ENCODE measurements around the gene EPB42.
"Not testable (repeated sequence)": the region's sequence is repeated elsewhere in the genome, so short reads cannot be mapped to it uniquely, and the experiment has no call there.

Gene EPB42

DNA sequence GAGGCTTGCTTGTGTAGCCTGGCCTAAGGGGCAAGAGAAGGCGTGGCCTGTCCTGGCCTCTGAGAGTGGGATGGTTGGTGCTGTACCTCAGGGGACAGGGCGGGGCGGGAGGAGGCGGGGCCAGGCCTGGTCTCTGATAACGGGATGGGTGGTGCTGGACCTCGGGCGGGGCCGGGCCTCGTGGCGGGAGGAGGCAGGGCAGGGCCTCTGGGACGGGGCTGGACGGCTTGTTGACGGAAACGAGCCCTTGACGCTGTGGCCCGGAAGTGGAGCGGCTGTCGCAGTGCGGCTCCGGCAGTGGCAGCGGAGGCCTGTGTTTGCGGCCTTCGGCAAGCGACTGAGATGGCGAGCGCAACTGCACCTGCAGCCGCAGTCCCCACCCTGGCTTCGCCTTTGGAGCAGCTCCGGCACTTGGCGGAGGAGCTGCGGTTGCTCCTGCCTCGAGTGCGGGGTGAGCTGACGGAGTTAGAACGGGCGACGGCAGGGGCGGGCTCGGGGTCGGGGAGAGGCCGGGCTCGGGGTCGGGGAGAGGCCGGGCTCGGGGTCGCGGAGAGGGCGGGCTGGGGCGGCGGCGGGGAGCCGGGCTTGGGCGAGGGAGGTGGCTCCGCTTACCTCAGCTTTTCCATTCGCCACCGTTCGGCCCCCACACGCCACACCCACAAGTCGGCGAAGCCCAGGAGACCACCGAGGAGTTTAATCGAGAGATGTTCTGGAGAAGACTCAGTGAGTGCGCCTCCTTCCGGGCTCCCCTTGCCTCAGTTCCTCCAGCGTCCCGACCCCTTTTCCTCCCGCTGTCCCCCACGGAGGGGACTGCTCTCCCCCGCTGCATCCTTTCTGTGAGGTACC is 35.4 kb downstream of the EPB42 start, which contains the start of gene CCNDBP1:
TSS of gene CCNDBP1 (plus strand) at position 247 of the 846 bp plus-strand sequence. CDS start at position 343, 96 bp downstream.
- peak; percentile 63 for DNase-seq (ENCODE audit: low read depth)

DNA sequence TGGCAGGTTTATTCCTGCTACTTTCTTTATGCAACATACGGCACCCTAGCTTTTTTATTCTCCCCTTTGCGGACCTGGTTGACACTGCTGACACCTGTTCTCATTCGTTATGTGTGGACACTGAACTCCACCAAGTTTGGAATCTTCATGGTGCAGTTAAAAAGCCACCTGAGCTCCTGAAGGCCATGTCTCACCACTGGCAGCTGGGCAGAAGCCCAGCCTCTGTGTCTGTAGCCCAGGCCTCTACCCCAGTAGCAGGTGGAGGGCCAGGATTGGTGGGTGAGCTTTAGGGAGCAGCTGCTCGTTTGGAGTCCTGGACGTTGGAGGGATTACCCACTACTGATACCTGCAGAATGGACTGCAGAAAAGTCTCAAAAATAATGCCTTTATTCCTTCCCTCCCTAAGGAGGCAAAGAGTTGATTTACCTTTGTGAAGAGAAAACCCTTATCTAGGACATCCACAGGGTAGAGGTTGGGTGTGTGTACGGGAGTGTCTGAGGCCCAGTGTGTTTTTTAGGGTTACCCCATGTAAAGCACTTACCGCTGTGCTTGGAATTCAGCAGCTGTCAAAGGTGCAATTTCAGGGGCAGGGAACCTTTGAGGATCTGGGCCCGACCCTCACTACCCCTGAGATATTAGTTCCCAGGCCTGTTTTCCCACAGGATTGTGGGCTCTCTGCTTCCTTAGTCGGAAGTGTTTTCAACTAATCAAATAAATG is 36.3 kb downstream of the EPB42 start:
- no peak for DNase-seq (ENCODE audit: low read depth)

DNA sequence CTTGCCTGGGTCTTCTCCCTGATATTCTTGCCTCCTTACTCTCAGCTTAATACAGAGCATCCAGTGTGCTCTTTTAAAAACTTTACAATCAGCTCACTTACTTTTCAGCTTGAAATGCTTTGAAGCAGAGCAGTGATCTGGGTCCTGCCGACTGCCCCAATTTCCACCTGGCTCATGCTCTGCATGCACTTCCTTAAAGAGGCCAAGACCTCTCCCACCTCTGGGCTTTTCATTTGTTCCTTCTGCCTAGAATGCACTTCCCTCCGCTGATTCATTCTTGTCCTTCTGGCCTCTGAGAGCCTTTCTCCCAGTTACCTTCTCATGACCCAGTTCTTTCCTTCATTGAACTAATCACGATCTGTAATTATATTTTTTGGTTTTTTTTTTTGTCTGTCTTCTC is 37.5 kb downstream of the EPB42 start:
- DNase-seq (ENCODE audit: low read depth): no peak

DNA sequence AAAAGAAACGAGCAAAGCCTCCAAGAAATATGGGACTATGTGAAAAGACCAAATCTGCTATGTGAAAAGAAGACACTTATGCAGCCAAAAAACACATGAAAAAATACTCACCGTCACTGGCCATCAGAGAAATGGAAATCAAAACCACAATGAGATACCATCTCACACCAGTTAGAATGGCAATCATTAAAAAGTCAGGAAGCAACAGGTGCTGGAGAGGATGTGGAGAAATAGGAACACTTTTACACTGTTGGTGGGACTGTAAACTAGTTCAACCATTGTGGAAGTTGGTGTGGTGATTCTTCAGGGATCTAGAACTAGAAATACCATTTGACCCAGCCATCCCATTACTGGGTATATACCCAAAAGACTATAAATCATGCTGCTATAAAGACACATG is 43.7 kb downstream of the EPB42 start:
- not testable (repeated sequence) for DNase-seq (ENCODE audit: low read depth)

DNA sequence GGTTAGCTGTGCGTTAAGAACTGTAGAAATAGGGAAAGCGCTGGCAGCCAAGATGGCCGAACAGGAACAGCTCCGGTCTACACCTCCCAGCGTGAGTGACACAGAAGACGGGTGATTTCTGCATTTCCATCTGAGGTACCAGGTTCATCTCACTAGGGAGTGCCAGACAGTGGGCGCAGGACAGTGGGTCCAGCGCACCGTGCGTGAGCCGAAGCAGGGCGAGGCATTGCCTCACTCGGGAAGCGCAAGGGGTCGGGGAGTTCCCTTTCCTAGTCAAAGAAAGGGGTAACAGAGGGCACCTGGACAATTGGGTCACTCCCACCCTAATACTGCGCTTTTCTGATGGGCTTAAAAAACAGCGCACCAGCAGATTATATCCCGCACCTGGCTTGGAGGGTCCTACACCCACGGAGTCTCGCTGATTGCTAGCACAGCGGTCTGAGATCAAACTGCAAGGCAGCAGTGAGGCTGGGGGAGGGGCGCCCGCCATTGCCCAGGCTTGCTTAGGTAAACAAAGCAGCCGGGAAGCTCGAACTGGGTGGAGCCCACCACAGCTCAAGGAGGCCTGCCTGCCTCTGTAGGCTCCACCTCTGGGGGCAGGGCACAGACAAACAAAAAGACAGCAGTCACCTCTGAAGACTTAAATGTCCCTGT is 45.0 kb downstream of the EPB42 start:
- not testable (repeated sequence) for DNase-seq (ENCODE audit: low read depth)

DNA sequence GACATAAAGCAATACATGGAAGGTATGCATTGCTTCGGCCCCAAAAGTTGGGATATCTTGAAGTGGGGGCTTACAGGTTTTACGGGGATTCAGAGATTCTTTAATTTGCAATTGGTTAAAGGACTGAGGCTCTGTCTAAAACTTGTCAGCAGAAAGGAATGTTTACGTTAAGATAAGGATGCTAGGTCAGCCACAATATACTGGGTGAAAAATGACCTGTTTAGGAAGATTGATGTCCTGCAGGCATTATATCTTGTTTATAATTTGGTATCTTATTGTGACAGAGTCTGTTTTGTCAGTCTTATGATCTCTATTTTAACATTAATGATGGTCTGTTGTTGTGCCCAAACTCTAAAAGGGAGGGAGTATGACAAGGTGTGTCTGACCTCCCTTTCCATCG is 50.9 kb downstream of the EPB42 start:
- no peak for DNase-seq (ENCODE audit: low read depth)

DNA sequence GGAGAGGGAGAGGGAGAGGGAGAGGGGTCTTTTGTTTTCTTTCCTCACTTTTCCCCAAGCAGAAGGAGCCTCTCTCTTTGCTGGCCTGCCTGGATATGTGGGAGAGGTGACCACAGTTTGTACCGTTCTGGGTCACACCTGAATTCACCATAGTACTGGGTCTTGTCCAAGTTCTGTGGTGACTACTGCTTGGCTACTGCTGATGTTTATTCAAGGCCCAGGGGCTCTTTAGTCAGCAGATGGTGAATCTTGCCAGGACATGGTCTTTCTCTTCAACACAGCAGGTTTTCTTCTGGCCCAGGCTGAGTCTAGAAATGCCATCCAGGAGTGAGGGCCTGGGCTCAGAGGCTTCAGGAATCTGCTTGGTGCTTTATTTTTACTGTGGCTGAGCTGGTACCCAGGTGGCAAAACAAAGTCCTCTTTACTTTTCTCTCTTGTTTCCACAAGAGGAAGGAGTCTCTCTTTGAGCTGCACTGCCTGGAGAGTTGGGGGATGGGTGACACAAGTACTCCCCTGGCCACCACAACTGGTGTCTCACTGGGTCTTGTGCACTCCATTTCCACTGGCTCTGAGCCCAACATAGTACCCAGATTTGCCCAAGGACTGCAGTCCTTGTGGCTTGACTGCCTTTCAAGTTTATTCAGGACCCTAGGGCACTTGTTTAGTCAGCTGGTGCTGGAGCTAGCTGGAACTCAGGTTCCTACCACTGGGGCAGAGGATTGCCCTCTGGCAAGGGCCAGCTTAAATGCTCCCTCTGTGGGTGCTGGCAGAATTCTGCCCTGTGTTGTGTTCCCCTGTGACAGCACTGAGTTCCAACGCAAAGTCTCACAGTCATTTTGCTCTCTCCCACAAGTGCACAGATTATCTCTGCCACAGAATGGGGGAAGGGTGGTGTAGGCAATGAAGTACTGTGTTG is 52.4 kb downstream of the EPB42 start:
- no peak for DNase-seq (ENCODE audit: low read depth)

DNA sequence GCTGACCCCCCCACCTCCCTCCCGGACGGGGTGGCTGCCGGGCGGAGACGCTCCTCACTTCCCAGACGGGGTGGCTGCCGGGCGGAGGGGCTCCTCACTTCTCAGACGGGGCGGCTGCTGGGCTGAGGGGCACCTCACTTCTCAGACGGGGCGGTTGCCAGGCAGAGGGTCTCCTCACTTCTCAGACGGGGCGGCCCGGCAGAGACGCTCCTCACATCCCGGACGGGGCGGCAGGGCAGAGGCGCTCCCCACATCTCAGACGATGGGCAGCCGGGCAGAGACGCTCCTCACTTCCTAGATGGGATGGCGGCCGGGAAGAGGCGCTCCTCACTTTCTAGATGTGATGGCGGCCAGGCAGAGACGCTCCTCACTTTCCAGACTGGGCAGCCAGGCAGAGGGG is 53.6 kb downstream of the EPB42 start:
- DNase-seq (ENCODE audit: low read depth): not testable (repeated sequence)

DNA sequence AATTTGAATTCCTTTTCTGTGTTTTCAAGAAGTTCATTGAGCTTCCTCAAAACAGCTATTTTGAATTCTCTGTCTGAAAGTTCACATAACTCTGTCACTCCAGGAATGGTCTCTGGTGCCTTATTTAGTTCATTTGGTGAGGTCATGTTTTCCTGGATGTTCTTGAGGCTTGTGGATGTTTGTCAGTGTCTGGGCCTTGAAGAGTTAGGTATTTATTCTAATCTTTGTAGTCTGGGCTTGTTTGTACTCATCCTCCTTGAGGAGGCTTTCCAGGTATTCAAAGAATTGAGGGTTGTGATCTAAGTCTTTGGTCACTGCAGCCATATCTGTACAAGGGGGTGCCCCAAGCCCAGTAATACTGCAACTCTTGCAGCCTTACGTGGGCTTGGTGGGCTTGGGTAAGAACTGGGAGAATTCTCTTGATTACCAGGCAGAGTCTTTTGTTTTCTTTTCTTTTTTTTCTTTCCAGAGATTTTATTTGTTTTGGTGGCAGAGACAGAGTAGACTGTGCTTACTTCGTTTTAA is 55.0 kb downstream of the EPB42 start:
- no peak for DNase-seq (ENCODE audit: low read depth)

DNA sequence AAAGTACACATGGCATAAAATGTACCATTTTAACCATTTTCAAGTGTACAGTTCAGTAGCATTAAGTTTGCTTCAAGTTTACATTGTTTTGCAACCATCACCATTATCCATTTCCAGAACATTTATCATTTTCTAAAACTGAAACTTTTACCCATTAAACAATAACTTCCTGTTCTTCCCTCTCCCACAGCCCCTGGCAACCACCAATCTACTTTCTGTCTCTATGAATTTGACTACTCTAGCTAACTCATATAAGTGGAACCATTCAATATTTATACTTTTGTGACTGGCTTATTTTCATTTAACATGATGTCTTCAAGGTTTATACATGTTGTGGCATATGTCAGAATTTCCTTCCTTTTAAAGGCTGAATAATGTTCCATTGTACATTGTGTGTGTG is 67.5 kb downstream of the EPB42 start:
- no peak for DNase-seq (ENCODE audit: low read depth)

DNA sequence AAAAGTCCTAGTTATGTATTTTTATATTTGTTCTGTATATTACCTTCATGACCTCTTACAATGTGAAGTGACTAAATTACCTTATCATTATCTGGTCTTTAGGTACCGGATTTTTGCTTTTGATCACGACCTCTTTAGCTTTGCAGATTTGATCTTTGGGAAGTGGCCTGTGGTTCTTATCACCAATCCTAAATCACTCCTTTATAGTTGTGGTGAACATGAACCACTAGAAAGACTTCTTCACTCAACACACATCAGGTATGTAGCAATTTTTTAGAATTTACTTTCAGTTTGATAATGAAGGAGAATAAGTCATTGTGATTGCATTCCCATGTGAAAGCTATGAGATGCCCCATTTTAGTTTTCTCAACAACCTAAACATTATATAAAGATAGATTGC is 69.1 kb downstream of the EPB42 start:
- no peak for DNase-seq (ENCODE audit: low read depth)

DNA sequence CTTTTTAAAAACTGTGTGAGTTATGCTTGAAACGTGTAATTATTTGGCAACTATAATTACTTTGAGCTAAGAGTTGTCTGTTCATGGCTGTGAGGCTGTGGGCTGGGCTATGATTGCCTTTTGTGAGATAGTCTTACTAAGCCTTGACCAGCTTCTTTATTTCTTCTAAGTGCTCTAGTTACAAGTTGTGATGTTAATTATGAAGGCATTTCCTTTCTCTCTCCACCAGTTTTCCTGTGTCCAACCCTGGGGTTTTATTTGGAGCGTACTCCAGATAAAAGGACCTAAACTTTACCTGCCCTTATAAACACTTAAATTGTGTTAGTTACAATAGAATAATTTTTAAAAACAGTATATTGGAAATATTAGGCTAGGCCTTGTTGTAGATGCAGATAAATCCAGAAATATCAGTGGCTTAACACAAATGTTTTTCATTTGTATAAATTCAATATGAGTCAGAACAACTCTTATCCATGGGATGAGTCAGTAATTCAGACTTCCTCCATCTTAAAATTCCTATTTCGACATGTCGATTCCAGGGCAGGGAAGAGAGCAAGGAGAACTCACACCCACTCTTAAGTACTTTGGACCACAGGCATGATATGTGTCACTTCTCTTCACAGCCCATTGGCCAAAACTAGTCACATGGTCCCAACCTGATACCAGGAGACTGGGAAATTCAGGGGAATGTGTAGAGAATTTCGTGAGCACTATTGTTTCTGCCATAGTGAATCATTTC is 70.5 kb downstream of the EPB42 start:
- no peak for DNase-seq (ENCODE audit: low read depth)
